ENCODE measurements around the gene DTD1. TPM values are rescaled to one million over a fixed set of nuclear protein-coding genes. Genes with fewer than 3 reads are reported as not detected.

DTD1 gene
- polyA plus RNA-seq, 1 of the 3 experiments (the other 2 are of a cell fraction): 81.1 TPM

DNA sequence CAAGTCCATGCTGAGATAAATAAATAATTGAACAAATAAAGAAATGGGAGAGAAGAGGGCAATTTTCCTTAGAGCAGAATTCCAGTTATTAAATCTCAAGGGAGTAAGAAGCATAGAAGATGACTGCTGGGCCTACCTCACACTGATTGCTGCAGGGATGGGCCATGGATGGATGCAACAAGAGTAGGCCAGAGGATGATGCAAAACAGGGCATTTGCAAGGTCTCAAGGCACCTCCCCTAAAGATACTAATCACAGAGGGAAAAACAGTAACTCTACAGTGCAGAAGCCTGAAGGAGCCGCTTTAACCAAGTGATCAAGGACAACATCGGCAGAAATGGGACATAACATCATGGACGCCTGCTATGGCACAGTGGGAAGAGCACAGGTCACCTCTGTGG is 224.1 kb downstream of the DTD1 start:
- no peaks in the 10 kb centered on the region for H3K9me2 ChIP-seq
- H3K27me3 ChIP-seq (ENCODE audit: insufficient read depth): no peaks in the 10 kb centered on the region
- H3K9ac ChIP-seq: no peak overlapping the region
- 57% methylated on average over 3 of the region's 3 CpGs for WGBS (ENCODE audit: low lambda C conversion rate)
- no peak overlapping the region for H3K4me2 ChIP-seq
- no peak overlapping the region for H3K27ac ChIP-seq (ENCODE audit: low read depth in 2 of 2, low read length in 1 of 2)
- H3K4me3 ChIP-seq (ENCODE audit: low read depth in 2 of 2, low read length in 1 of 2): no peak overlapping the region
- TF ChIP-seq CHD2 (IDR thresholded peaks at IDR 0.05; ENCODE audit: low read length, partially characterized antibody): no peak
- TF ChIP-seq, protein P1, sequence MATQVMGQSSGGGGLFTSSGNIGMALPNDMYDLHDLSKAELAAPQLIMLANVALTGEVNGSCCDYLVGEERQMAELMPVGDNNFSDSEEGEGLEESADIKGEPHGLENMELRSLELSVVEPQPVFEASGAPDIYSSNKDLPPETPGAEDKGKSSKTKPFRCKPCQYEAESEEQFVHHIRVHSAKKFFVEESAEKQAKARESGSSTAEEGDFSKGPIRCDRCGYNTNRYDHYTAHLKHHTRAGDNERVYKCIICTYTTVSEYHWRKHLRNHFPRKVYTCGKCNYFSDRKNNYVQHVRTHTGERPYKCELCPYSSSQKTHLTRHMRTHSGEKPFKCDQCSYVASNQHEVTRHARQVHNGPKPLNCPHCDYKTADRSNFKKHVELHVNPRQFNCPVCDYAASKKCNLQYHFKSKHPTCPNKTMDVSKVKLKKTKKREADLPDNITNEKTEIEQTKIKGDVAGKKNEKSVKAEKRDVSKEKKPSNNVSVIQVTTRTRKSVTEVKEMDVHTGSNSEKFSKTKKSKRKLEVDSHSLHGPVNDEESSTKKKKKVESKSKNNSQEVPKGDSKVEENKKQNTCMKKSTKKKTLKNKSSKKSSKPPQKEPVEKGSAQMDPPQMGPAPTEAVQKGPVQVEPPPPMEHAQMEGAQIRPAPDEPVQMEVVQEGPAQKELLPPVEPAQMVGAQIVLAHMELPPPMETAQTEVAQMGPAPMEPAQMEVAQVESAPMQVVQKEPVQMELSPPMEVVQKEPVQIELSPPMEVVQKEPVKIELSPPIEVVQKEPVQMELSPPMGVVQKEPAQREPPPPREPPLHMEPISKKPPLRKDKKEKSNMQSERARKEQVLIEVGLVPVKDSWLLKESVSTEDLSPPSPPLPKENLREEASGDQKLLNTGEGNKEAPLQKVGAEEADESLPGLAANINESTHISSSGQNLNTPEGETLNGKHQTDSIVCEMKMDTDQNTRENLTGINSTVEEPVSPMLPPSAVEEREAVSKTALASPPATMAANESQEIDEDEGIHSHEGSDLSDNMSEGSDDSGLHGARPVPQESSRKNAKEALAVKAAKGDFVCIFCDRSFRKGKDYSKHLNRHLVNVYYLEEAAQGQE (IDR thresholded peaks at IDR 0.05; ENCODE audit: low read depth, low read length): no peak
- no peaks in the 10 kb centered on the region for H3K79me2 ChIP-seq (ENCODE audit: insufficient read depth)
- H4K20me1 ChIP-seq (ENCODE audit: insufficient read depth): no peaks in the 10 kb centered on the region
- CTCF ChIA-PET: interaction anchor here (0.9 to 1.4 kb wide), 2 partner anchors 18 to 180 kb away, joined by 3 to 4 read pairs; no protein-coding TSS in a partner anchor
- no peaks in the 10 kb centered on the region for H3K9me3 ChIP-seq
- no peaks in the 10 kb centered on the region for H3K36me3 ChIP-seq (replicated peaks in 1 of 2; ENCODE audit: control insufficient read depth in 1 of 2, insufficient read depth in 2 of 2, low read length in 1 of 2)
- H3K4me1 ChIP-seq (ENCODE audit: control insufficient read depth in 1 of 2, insufficient read depth in 2 of 2, low read depth in 1 of 2, low read length in 1 of 2): no peaks in the 10 kb centered on the region
- POLR2A ChIA-PET: no interaction called here
- H2AFZ ChIP-seq (ENCODE audit: low read depth): no peak overlapping the region
- no peak for DNase-seq
- no peaks in the 10 kb centered on the region for H3F3A ChIP-seq (replicated peaks; ENCODE audit: insufficient read depth)

GRCh38 chr20:18813483-18813882 is 225.6 kb downstream of the DTD1 start, which contains the start of gene SCP2D1:
Gene SCP2D1, plus strand, starts transcription at chr20:18813783. Its CDS starts 33 bp downstream, at chr20:18813816.
- H3K9me3 ChIP-seq: no peaks in the 10 kb centered on the region
- no peaks in the 10 kb centered on the region for H3K4me1 ChIP-seq (ENCODE audit: control insufficient read depth in 1 of 2, insufficient read depth in 2 of 2, low read depth in 1 of 2, low read length in 1 of 2)
- H3K4me3 ChIP-seq (ENCODE audit: low read depth in 2 of 2, low read length in 1 of 2): no peak within 1 kb of the TSS
- H3K4me2 ChIP-seq: no peak within 1 kb of the TSS
- no peaks in the 10 kb centered on the region for H3K9me2 ChIP-seq
- H3K9ac ChIP-seq: no peak within 1 kb of the TSS
- ChIA-PET CTCF (no interaction called here), POLR2A (no interaction called here)
- H3K79me2 ChIP-seq (ENCODE audit: insufficient read depth): no peaks in the 10 kb centered on the region
- H4K20me1 ChIP-seq (ENCODE audit: insufficient read depth): no peaks in the 10 kb centered on the region
- DNase-seq: no peak
- no peak within 1 kb of the TSS for H3K27ac ChIP-seq (ENCODE audit: low read depth in 2 of 2, low read length in 1 of 2)
- no peaks in the 10 kb centered on the region for H3K27me3 ChIP-seq (ENCODE audit: insufficient read depth)
- TF ChIP-seq TCF12 (IDR thresholded peaks at IDR 0.05) (no peak), TAF1 (IDR thresholded peaks at IDR 0.05; ENCODE audit: borderline replicate concordance, low read depth, low read length) (no peak), CTCF (IDR thresholded peaks at IDR 0.05) (no peak), SIN3A (IDR thresholded peaks at IDR 0.05; ENCODE audit: borderline replicate concordance, low read depth, low read length) (no peak), ELF1 (IDR thresholded peaks at IDR 0.05) (no peak), EZH2phosphoT487 (IDR thresholded peaks at IDR 0.05; ENCODE audit: borderline replicate concordance, low read depth) (no peak), YY1 (IDR thresholded peaks at IDR 0.05; ENCODE audit: low read depth) (no peak), USF1 (IDR thresholded peaks at IDR 0.05; ENCODE audit: borderline replicate concordance, low read depth) (no peak)
- TF ChIP-seq, protein P2, sequence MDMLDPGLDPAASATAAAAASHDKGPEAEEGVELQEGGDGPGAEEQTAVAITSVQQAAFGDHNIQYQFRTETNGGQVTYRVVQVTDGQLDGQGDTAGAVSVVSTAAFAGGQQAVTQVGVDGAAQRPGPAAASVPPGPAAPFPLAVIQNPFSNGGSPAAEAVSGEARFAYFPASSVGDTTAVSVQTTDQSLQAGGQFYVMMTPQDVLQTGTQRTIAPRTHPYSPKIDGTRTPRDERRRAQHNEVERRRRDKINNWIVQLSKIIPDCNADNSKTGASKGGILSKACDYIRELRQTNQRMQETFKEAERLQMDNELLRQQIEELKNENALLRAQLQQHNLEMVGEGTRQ (IDR thresholded peaks at IDR 0.05; ENCODE audit: borderline replicate concordance, low read depth, low read length): no peak
- TF ChIP-seq, protein P3, sequence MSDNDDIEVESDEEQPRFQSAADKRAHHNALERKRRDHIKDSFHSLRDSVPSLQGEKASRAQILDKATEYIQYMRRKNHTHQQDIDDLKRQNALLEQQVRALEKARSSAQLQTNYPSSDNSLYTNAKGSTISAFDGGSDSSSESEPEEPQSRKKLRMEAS (IDR thresholded peaks at IDR 0.05; ENCODE audit: low read depth): no peak
- H2AFZ ChIP-seq (ENCODE audit: low read depth): no peak within 1 kb of the TSS
- no peaks in the 10 kb centered on the region for H3K36me3 ChIP-seq (replicated peaks in 1 of 2; ENCODE audit: control insufficient read depth in 1 of 2, insufficient read depth in 2 of 2, low read length in 1 of 2)
- H3F3A ChIP-seq (replicated peaks; ENCODE audit: insufficient read depth): no peaks in the 10 kb centered on the region
- 0% methylated on average over 3 of the region's 3 CpGs for WGBS (ENCODE audit: low lambda C conversion rate)
